SK-N-SH treated with all-trans-retinoic acid at 6 μM for 48 hours (cell line): ENCODE data around the gene KIF1A.
A peak's percentile ranks its signal among the peaks of the same experiment; 100 is the strongest.

Source experiments
- ATAC-seq: fragments of 200-7000 bp; cut with Tn5 transposase; 3 replicates; pipeline ENCODE4 v1.9.1; 2020; ENCODE audit warnings: mild to moderate bottlenecking, moderate library complexity
- ARNTL ChIP-seq: fragments of 450-650 bp; formaldehyde crosslinking; IDR thresholded peaks from 2 replicates; pipeline ENCODE4 v1.5.0; 2020; ENCODE audit warnings: low read depth, mild to moderate bottlenecking, moderate library complexity, borderline replicate concordance
- BACH2 ChIP-seq: fragments of 250-450 bp; sonication (Bioruptor Pico); IDR thresholded peaks from 2 replicates; pipeline ENCODE4 v1.9.0; 2021; ENCODE audit warnings: mild to moderate bottlenecking, borderline replicate concordance
- CREB5 ChIP-seq: fragments of 250-450 bp; sonication (Bioruptor Pico); IDR thresholded peaks from 2 replicates; pipeline ENCODE4 v1.5.1; 2020; ENCODE audit warnings: low read depth, mild to moderate bottlenecking, moderate library complexity
- CSDC2 ChIP-seq: fragments of 250-450 bp; sonication (Bioruptor Pico); IDR thresholded peaks from 2 replicates; pipeline ENCODE4 v1.5.0; 2020; ENCODE audit warnings: mild to moderate bottlenecking, moderate library complexity
- CSRNP3 ChIP-seq: fragments of 250-450 bp; sonication (Bioruptor Pico); IDR thresholded peaks from 2 replicates; pipeline ENCODE4 v1.5.1; 2021; ENCODE audit warnings: mild to moderate bottlenecking, moderate library complexity
- ESRRG ChIP-seq: fragments of 250-450 bp; sonication (Bioruptor Pico); IDR thresholded peaks from 2 replicates; pipeline ENCODE4 v1.6.1; 2021; ENCODE audit warnings: mild to moderate bottlenecking
- GLIS3 ChIP-seq: fragments of 250-450 bp; sonication (Bioruptor Pico); IDR thresholded peaks from 2 replicates; pipeline ENCODE4 v1.5.0; 2020; ENCODE audit warnings: mild to moderate bottlenecking, moderate library complexity
- ISL1 ChIP-seq: fragments of 250-450 bp; sonication (Bioruptor Pico); IDR thresholded peaks from 2 replicates; pipeline ENCODE4 v2.1.2; 2022; ENCODE audit warnings: mild to moderate bottlenecking, moderate library complexity
- OSR1 ChIP-seq: fragments of 250-450 bp; sonication (Bioruptor Pico); IDR thresholded peaks from 2 replicates; pipeline ENCODE4 v1.8.0; 2022; ENCODE audit warnings: moderate library complexity, mild to moderate bottlenecking, inconsistent platforms
- PATZ1 ChIP-seq: fragments of 250-450 bp; sonication (Bioruptor Pico); IDR thresholded peaks from 2 replicates; pipeline ENCODE4 v1.8.0; 2020; ENCODE audit warnings: mild to moderate bottlenecking, moderate library complexity, borderline replicate concordance
- POU6F1 ChIP-seq: fragments of 250-450 bp; sonication (Bioruptor Pico); IDR thresholded peaks from 2 replicates; pipeline ENCODE4 v1.8.0; 2021; ENCODE audit warnings: low read depth, mild to moderate bottlenecking, moderate library complexity, borderline replicate concordance
- PPARA ChIP-seq: fragments of 250-450 bp; sonication (Bioruptor Pico); IDR thresholded peaks from 2 replicates; pipeline ENCODE4 v1.5.0; 2020; ENCODE audit warnings: mild to moderate bottlenecking, borderline replicate concordance
- RARB ChIP-seq: fragments of 250-450 bp; sonication (Bioruptor Pico); IDR thresholded peaks from 2 replicates; pipeline ENCODE4 v1.8.0; 2021; ENCODE audit warnings: mild to moderate bottlenecking, moderate library complexity
- SNAI2 ChIP-seq: fragments of 250-450 bp; sonication (Bioruptor Pico); IDR thresholded peaks from 2 replicates; pipeline ENCODE4 v1.5.0; 2020; ENCODE audit warnings: mild to moderate bottlenecking, moderate library complexity
- TCF4 ChIP-seq: fragments of 250-450 bp; sonication (Bioruptor Pico); IDR thresholded peaks from 2 replicates; pipeline ENCODE4 v1.8.0; 2021; ENCODE audit warnings: mild to moderate bottlenecking, moderate library complexity, borderline replicate concordance
- TOX ChIP-seq: fragments of 250-450 bp; sonication (Bioruptor Pico); IDR thresholded peaks from 2 replicates; pipeline ENCODE4 v1.8.0; 2021; ENCODE audit warnings: mild to moderate bottlenecking, moderate library complexity, borderline replicate concordance
- TSHZ2 ChIP-seq: fragments of 250-450 bp; sonication (Bioruptor Pico); IDR thresholded peaks from 2 replicates; pipeline ENCODE4 v1.5.0; 2020; ENCODE audit warnings: mild to moderate bottlenecking, moderate library complexity
- ZC3H10 ChIP-seq: fragments of 250-450 bp; sonication (Bioruptor Pico); IDR thresholded peaks from 2 replicates; pipeline ENCODE4 v1.5.1; 2021; ENCODE audit warnings: mild to moderate bottlenecking, moderate library complexity
- ZFP3 ChIP-seq: fragments of 250-450 bp; sonication (Bioruptor Pico); IDR thresholded peaks from 2 replicates; pipeline ENCODE4 v1.5.0; 2020; ENCODE audit warnings: mild to moderate bottlenecking, moderate library complexity
- ZFP30 ChIP-seq: fragments of 450-650 bp; formaldehyde crosslinking; IDR thresholded peaks from 2 replicates; pipeline ENCODE4 v1.5.0; 2022; ENCODE audit warnings: mild to moderate bottlenecking, moderate library complexity
- ZNF565 ChIP-seq: fragments of 450-650 bp; formaldehyde crosslinking; conservative IDR thresholded peaks from 2 replicates; pipeline ENCODE4 v1.5.0; 2020; ENCODE audit warnings: low read depth, mild to moderate bottlenecking, moderate library complexity
- ZNF70 ChIP-seq: fragments of 450-650 bp; formaldehyde crosslinking; IDR thresholded peaks from 2 replicates; pipeline ENCODE4 v1.5.0; 2020; ENCODE audit warnings: mild to moderate bottlenecking, moderate library complexity
- ZNF8 ChIP-seq: fragments of 450-650 bp; formaldehyde crosslinking; IDR thresholded peaks from 2 replicates; pipeline ENCODE4 v1.5.0; 2020; ENCODE audit warnings: mild to moderate bottlenecking, moderate library complexity

KIF1A gene

GRCh38 chr2:240852671-240853314, 32.8 kb upstream of the KIF1A start (continued):
- TF ChIP-seq TSHZ2 (CRISPR knock-in tag): no peak

GRCh38 chr2:240851078-240851991, 31.3 kb upstream of the KIF1A start:
- no peak for TF ChIP-seq ESRRG (CRISPR knock-in tag)
- no peak for TF ChIP-seq CSDC2
- no peak for TF ChIP-seq PPARA (CRISPR knock-in tag)
- no peak for TF ChIP-seq RARB (CRISPR knock-in tag)
- ATAC-seq: peak; percentile 99

GRCh38 chr2:240850756-240851077, 30.7 kb upstream of the KIF1A start:
- ATAC-seq: no peak
- no peak for TF ChIP-seq POU6F1
- TF ChIP-seq ESRRG (CRISPR knock-in tag): no peak
- TF ChIP-seq PATZ1 (CRISPR knock-in tag): no peak
- no peak for TF ChIP-seq GLIS3 (CRISPR knock-in tag)
- no peak for TF ChIP-seq ISL1 (CRISPR knock-in tag)
- TF ChIP-seq PPARA (CRISPR knock-in tag): no peak
- TF ChIP-seq SNAI2 (CRISPR knock-in tag): no peak
- TF ChIP-seq ZNF70 (CRISPR knock-in tag): no peak
- TF ChIP-seq OSR1: no peak
- no peak for TF ChIP-seq TOX
- TF ChIP-seq ZNF8: no peak
- no peak for TF ChIP-seq ARNTL (CRISPR knock-in tag)
- TF ChIP-seq ZNF565 (CRISPR knock-in tag): no peak
- no peak for TF ChIP-seq ZC3H10
- TF ChIP-seq ZFP30 (CRISPR knock-in tag): no peak
- TF ChIP-seq CSRNP3 (CRISPR knock-in tag): no peak
- TF ChIP-seq TCF4 (CRISPR knock-in tag): no peak
- no peak for TF ChIP-seq CSDC2

- ATAC-seq: no peak
- no peak for TF ChIP-seq PPARA (CRISPR knock-in tag)
- no peak for TF ChIP-seq TSHZ2 (CRISPR knock-in tag)
- TF ChIP-seq ZFP30 (CRISPR knock-in tag): no peak
- no peak for TF ChIP-seq ZNF565 (CRISPR knock-in tag)
- TF ChIP-seq ISL1 (CRISPR knock-in tag): no peak
- no peak for TF ChIP-seq CREB5 (CRISPR knock-in tag)
- TF ChIP-seq ESRRG (CRISPR knock-in tag): no peak
- TF ChIP-seq BACH2: no peak
- no peak for TF ChIP-seq ZNF8
- TF ChIP-seq SNAI2 (CRISPR knock-in tag): no peak
- TF ChIP-seq OSR1: no peak
- TF ChIP-seq ZNF70 (CRISPR knock-in tag): no peak
- TF ChIP-seq ARNTL (CRISPR knock-in tag): no peak
- TF ChIP-seq ZC3H10: no peak
- no peak for TF ChIP-seq ZFP3 (CRISPR knock-in tag)
- no peak for TF ChIP-seq CSDC2
Measured at GRCh38 chr2:240850026-240850425, 30.0 kb upstream of the KIF1A start.
